ENCODE results near the gene ALG1. TPM values are rescaled to one million over a fixed set of nuclear protein-coding genes. Genes with fewer than 3 reads are reported as not detected.

Gene ALG1
- total RNA-seq, 1 experiment from 2014 or later: 29.1 TPM

- POLR2A ChIA-PET: interaction anchor here (2.1 kb wide), 1 partner anchor 9 kb away, joined by 17 read pairs; the partner anchor contains the start of gene NAGPA
- TF ChIP-seq CTCF (IDR thresholded peaks at IDR 0.05; ENCODE audit: unreplicated experiment): no peak
- no peak overlapping the region for H3K4me3 Mint-ChIP-seq (ENCODE audit: unreplicated experiment)
- peak; percentile 10 for DNase-seq (ENCODE audit: unreplicated experiment)
- no peaks in the 10 kb centered on the region for H3K9me3 Mint-ChIP-seq (ENCODE audit: unreplicated experiment)
- no TSS peak for BruUV-seq (replicated peaks)
- intact Hi-C loops (cut with micrococcal nuclease): no loop called here
- H3K36me3 Mint-ChIP-seq (ENCODE audit: insufficient read depth, unreplicated experiment): peaks cover 6% of the 10 kb centered on the region
- peaks cover 15% of the 10 kb centered on the region for H3K27me3 Mint-ChIP-seq (ENCODE audit: insufficient read depth, unreplicated experiment)
- no peak overlapping the region for H3K27ac Mint-ChIP-seq (ENCODE audit: low read depth, unreplicated experiment)
- no peaks in the 10 kb centered on the region for H3K4me1 Mint-ChIP-seq (ENCODE audit: insufficient read depth, unreplicated experiment)
- CTCF ChIA-PET: interaction anchor here (0.6 to 2.6 kb wide), 8 partner anchors 10 to 1658 kb away, joined by 3 to 12 read pairs (median 4); partner anchors contain the start of genes C16orf89 and SEC14L5
These were observed 46.4 kb upstream of the ALG1 start for GRCh38 chr16:5025171-5025632.

GRCh38 chr16:5026664-5027063, 45.0 kb upstream of the ALG1 start:
- H3K27me3 Mint-ChIP-seq (ENCODE audit: insufficient read depth, unreplicated experiment): peaks cover 9% of the 10 kb centered on the region
- no peaks in the 10 kb centered on the region for H3K9me3 Mint-ChIP-seq (ENCODE audit: unreplicated experiment)
- H3K4me3 Mint-ChIP-seq (ENCODE audit: unreplicated experiment): no peak overlapping the region
- no peak for DNase-seq (ENCODE audit: unreplicated experiment)
- H3K36me3 Mint-ChIP-seq (ENCODE audit: insufficient read depth, unreplicated experiment): peaks cover 6% of the 10 kb centered on the region
- no peak overlapping the region for H3K27ac Mint-ChIP-seq (ENCODE audit: low read depth, unreplicated experiment)
- intact Hi-C loops (cut with micrococcal nuclease): no loop called here
- CTCF ChIA-PET: interaction anchor here (0.6 to 1.2 kb wide), 7 partner anchors 15 to 583 kb away, joined by 3 to 6 read pairs (median 4); partner anchors contain the start of gene SEC14L5
- POLR2A ChIA-PET: no interaction called here
- TF ChIP-seq CTCF (IDR thresholded peaks at IDR 0.05; ENCODE audit: unreplicated experiment): no peak
- no peaks in the 10 kb centered on the region for H3K4me1 Mint-ChIP-seq (ENCODE audit: insufficient read depth, unreplicated experiment)
- BruUV-seq (replicated peaks): no TSS peak

- Mint-ChIP-seq H3K36me3 (ENCODE audit: insufficient read depth, unreplicated experiment) (peaks cover 6% of the 10 kb centered on the region), H3K27me3 (ENCODE audit: insufficient read depth, unreplicated experiment) (peaks cover 5% of the 10 kb centered on the region), H3K4me1 (ENCODE audit: insufficient read depth, unreplicated experiment) (no peaks in the 10 kb centered on the region), H3K27ac (ENCODE audit: low read depth, unreplicated experiment) (no peak overlapping the region), H3K9me3 (ENCODE audit: unreplicated experiment) (no peaks in the 10 kb centered on the region), H3K4me3 (ENCODE audit: unreplicated experiment) (no peak overlapping the region)
- TF ChIP-seq CTCF (IDR thresholded peaks at IDR 0.05; ENCODE audit: unreplicated experiment): no peak
- POLR2A ChIA-PET: no interaction called here
- DNase-seq (ENCODE audit: unreplicated experiment): no peak
- intact Hi-C loops (cut with micrococcal nuclease): no loop called here
- CTCF ChIA-PET: interaction anchor here (0.6 to 1.0 kb wide), 4 partner anchors 26 to 269 kb away, joined by 3 to 6 read pairs (median 4); partner anchors contain the start of gene SEC14L5
- BruUV-seq (replicated peaks): no TSS peak
These were observed 44.6 kb upstream of the ALG1 start for GRCh38 chr16:5027086-5027485.

GRCh38 chr16:5027575-5028235, 43.9 kb upstream of the ALG1 start:
- no peak overlapping the region for H3K27ac Mint-ChIP-seq (ENCODE audit: low read depth, unreplicated experiment)
- no peak overlapping the region for H3K4me3 Mint-ChIP-seq (ENCODE audit: unreplicated experiment)
- DNase-seq (ENCODE audit: unreplicated experiment): no peak
- no peaks in the 10 kb centered on the region for H3K27me3 Mint-ChIP-seq (ENCODE audit: insufficient read depth, unreplicated experiment)
- ChIA-PET CTCF (interaction anchor here (0.5 to 0.6 kb wide), 3 partner anchors 64 to 245 kb away, joined by 3 read pairs; no protein-coding TSS in a partner anchor), POLR2A (no interaction called here)
- no peak for TF ChIP-seq CTCF (IDR thresholded peaks at IDR 0.05; ENCODE audit: unreplicated experiment)
- peaks cover 6% of the 10 kb centered on the region for H3K36me3 Mint-ChIP-seq (ENCODE audit: insufficient read depth, unreplicated experiment)
- H3K4me1 Mint-ChIP-seq (ENCODE audit: insufficient read depth, unreplicated experiment): peaks cover 3% of the 10 kb centered on the region
- no TSS peak for BruUV-seq (replicated peaks)
- H3K9me3 Mint-ChIP-seq (ENCODE audit: unreplicated experiment): no peaks in the 10 kb centered on the region
- intact Hi-C loops (cut with micrococcal nuclease): no loop called here
